PFSK-1 (cell line): ENCODE measurements around the gene PTPRN2.

ENCODE experiments used
- POLR2AphosphoS5 ChIP-seq: IDR thresholded peaks from 2 replicates; pipeline ENCODE4 v1.6.1; 2012; ENCODE audit warnings: low read depth, mild to moderate bottlenecking, control low read depth, low read length, moderate library complexity
- SIN3A ChIP-seq: IDR thresholded peaks from 2 replicates; pipeline ENCODE4 v1.6.1; 2012; ENCODE audit warnings: mild to moderate bottlenecking, low read length, moderate library complexity, borderline replicate concordance; ENCODE audit not compliant: insufficient read depth
- TAF1 ChIP-seq: IDR thresholded peaks from 2 replicates; pipeline ENCODE4 v1.6.1; 2012; ENCODE audit warnings: low read length, control low read depth, borderline replicate concordance; ENCODE audit not compliant: insufficient read depth
- TF ChIP-seq, protein P1 (sequence below), 2 experiments: IDR thresholded peaks; 2 replicates each; pipeline versions ENCODE4 v1.6.1 to v1.8.0; 2011 to 2012; ENCODE audit warnings: low read depth in 2 of 2, low read length in 2 of 2, control low read depth in 1 of 2, inconsistent platforms in 1 of 2, mild to moderate bottlenecking in 1 of 2, moderate library complexity in 1 of 2; ENCODE audit not compliant: insufficient read depth in 1 of 2

DNA sequence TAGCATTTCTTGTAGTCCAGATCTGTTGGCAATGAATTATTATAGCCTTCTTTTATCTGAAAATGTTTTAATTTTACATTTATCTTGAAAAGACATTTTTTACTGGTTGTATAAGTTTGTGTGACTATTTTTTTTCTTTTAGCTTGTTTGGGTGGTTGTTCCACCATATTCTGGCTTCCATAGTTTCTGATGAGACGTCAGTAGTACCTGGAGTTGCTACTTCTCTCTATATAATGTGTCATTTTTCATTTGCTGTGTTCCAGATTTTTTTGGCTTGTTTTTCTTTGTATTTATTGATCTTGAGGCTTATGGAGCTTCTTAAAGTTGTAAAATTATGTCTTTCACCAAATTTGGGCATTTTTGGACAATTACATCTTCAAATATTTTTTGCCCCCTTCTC lies 1082.0 kb downstream of the PTPRN2 start:
- TF ChIP-seq SIN3A (no peak), TAF1 (no peak), POLR2AphosphoS5 (no peak)
- TF ChIP-seq, protein P1, sequence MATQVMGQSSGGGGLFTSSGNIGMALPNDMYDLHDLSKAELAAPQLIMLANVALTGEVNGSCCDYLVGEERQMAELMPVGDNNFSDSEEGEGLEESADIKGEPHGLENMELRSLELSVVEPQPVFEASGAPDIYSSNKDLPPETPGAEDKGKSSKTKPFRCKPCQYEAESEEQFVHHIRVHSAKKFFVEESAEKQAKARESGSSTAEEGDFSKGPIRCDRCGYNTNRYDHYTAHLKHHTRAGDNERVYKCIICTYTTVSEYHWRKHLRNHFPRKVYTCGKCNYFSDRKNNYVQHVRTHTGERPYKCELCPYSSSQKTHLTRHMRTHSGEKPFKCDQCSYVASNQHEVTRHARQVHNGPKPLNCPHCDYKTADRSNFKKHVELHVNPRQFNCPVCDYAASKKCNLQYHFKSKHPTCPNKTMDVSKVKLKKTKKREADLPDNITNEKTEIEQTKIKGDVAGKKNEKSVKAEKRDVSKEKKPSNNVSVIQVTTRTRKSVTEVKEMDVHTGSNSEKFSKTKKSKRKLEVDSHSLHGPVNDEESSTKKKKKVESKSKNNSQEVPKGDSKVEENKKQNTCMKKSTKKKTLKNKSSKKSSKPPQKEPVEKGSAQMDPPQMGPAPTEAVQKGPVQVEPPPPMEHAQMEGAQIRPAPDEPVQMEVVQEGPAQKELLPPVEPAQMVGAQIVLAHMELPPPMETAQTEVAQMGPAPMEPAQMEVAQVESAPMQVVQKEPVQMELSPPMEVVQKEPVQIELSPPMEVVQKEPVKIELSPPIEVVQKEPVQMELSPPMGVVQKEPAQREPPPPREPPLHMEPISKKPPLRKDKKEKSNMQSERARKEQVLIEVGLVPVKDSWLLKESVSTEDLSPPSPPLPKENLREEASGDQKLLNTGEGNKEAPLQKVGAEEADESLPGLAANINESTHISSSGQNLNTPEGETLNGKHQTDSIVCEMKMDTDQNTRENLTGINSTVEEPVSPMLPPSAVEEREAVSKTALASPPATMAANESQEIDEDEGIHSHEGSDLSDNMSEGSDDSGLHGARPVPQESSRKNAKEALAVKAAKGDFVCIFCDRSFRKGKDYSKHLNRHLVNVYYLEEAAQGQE (IDR thresholded peaks at IDR 0.05; ENCODE audit: insufficient read depth in 1 of 2, low read depth in 2 of 2, low read length in 2 of 2), result no peak
